ENCODE data around the gene MAPK11. TPM values are rescaled to one million over a fixed set of nuclear protein-coding genes. Genes with fewer than 3 reads are reported as not detected.

MAPK11 gene
- 3.4 and 9.0 TPM in 2 replicates for total RNA-seq

- FAIRE-seq = no peak
- TF ChIP-seq CTCF (IDR thresholded peaks at IDR 0.05; ENCODE audit: insufficient read depth, low read length, severe bottlenecking) = no peak
- Histone ChIP-seq H3K27me3 (ENCODE audit: control insufficient read depth, insufficient read depth, low read length) (no peaks in the 10 kb centered on the region), H3K36me3 (ENCODE audit: control insufficient read depth, insufficient read depth, low read length) (peaks cover 4% of the 10 kb centered on the region), H3K4me3 (ENCODE audit: low read depth, low read length) (peak within 1 kb of the TSS; percentile 44)
- no peak for DNase-seq (ENCODE audit: low read depth)
These were observed at the start of gene MAPK11 for GRCh38 chr22:50269970-50270665. TSS of gene MAPK11 (minus strand) at chr22:50270380. CDS start at chr22:50270292, 88 bp downstream.

DNA sequence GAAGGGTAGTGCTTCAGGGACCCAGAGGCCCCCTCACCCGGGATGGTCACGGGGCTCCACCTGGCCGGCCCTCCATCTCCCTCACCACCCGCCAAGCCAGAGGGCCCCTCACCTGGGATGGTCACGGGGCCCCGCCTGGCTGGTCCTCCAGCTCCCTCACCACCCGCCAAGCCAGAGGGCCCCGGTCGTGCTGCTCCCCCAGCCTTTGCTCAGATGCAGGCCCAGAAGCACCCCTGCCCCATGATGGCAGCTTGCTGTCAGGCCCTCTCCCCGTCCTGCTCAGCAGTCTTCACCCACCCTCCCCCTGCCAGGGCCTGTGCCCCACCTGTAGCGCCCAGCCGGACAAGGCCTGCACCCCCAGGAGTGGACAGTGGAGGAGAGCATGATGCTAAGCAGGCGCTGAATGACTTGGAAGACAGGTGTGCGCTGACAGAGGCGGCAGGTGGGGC is 49.3 kb upstream of the MAPK11 start:
- no peak for TF ChIP-seq CTCF (IDR thresholded peaks at IDR 0.05; ENCODE audit: insufficient read depth, low read length, severe bottlenecking)
- Histone ChIP-seq H3K27me3 (ENCODE audit: control insufficient read depth, insufficient read depth, low read length) (peaks cover 1% of the 10 kb centered on the region), H3K36me3 (ENCODE audit: control insufficient read depth, insufficient read depth, low read length) (no peaks in the 10 kb centered on the region), H3K4me3 (ENCODE audit: low read depth, low read length) (no peak overlapping the region)
- DNase-seq (ENCODE audit: low read depth) (no peak), FAIRE-seq (no peak)

GRCh38 chr22:50318698-50319411 is 48.7 kb upstream of the MAPK11 start:
- Histone ChIP-seq H3K36me3 (ENCODE audit: control insufficient read depth, insufficient read depth, low read length) (no peaks in the 10 kb centered on the region), H3K4me3 (ENCODE audit: low read depth, low read length) (no peak overlapping the region), H3K27me3 (ENCODE audit: control insufficient read depth, insufficient read depth, low read length) (peaks cover 1% of the 10 kb centered on the region)
- no peak for TF ChIP-seq CTCF (IDR thresholded peaks at IDR 0.05; ENCODE audit: insufficient read depth, low read length, severe bottlenecking)
- FAIRE-seq = no peak
- DNase-seq (ENCODE audit: low read depth) = no peak

- FAIRE-seq (no peak), DNase-seq (ENCODE audit: low read depth) (no peak)
- no peak for TF ChIP-seq CTCF (IDR thresholded peaks at IDR 0.05; ENCODE audit: insufficient read depth, low read length, severe bottlenecking)
- Histone ChIP-seq H3K4me3 (ENCODE audit: low read depth, low read length) (no peak overlapping the region), H3K27me3 (ENCODE audit: control insufficient read depth, insufficient read depth, low read length) (peaks cover 1% of the 10 kb centered on the region), H3K36me3 (ENCODE audit: control insufficient read depth, insufficient read depth, low read length) (no peaks in the 10 kb centered on the region)
These were observed 48.1 kb upstream of the MAPK11 start for GRCh38 chr22:50318356-50318697.

GRCh38 chr22:50317674-50318073 is 47.5 kb upstream of the MAPK11 start:
- Histone ChIP-seq H3K27me3 (ENCODE audit: control insufficient read depth, insufficient read depth, low read length) (peaks cover 1% of the 10 kb centered on the region), H3K36me3 (ENCODE audit: control insufficient read depth, insufficient read depth, low read length) (no peaks in the 10 kb centered on the region), H3K4me3 (ENCODE audit: low read depth, low read length) (no peak overlapping the region)
- FAIRE-seq (no peak), DNase-seq (ENCODE audit: low read depth) (no peak)
- TF ChIP-seq CTCF (IDR thresholded peaks at IDR 0.05; ENCODE audit: insufficient read depth, low read length, severe bottlenecking) = no peak

All from bronchial epithelial cell (primary cell).